GM18517 (cell line): Measurements from ENCODE around the gene CTIF.

Experiments used
- ATAC-seq: cut with Tn5 transposase; IDR thresholded peaks from one replicate; pipeline ENCODE4 v1.9.1; 2021; ENCODE audit warnings: mild to moderate bottlenecking, moderate library complexity; ENCODE audit not compliant: unreplicated experiment

CTIF gene

GRCh38 chr18:48617844-48618497, 79.1 kb downstream of the CTIF start:
- ATAC-seq = no peak

DNA sequence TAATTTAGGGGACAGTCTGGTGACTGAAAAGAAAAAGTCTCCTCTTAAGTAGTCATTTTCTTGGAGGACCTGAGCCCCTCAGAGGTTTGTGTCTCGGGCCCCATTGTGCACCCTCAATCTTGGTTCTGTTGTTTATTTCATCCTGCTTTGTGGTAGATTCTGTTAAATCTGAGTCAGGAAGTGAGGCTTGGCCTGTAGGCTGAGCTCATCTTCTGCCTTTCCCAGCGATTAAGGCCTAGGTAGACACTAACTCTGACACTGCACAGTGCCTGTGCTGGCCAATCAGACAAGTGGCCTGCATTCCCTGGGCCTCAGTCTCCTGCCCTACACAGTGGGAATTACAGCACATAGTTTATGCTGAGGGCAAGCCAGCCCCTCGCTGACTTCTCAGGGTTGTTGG, 80.2 kb downstream of the CTIF start:
- no peak for ATAC-seq

DNA sequence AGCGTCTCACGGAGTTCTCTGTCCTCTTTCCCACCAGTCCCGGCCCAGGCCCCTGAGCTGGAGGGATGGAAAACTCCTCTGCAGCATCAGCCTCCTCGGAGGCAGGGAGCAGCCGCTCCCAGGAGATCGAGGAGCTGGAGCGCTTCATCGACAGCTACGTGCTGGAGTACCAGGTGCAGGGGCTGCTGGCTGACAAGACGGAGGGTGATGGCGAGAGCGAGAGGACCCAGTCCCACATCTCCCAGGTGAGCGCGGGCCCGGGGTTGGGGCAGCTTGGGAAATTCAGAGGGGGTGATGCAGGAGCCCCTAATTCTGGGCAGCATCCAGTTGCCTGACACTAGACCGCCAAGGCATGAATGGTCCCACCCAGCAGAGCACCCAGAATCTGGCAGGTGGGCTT, 80.7 kb downstream of the CTIF start:
- ATAC-seq = no peak

DNA sequence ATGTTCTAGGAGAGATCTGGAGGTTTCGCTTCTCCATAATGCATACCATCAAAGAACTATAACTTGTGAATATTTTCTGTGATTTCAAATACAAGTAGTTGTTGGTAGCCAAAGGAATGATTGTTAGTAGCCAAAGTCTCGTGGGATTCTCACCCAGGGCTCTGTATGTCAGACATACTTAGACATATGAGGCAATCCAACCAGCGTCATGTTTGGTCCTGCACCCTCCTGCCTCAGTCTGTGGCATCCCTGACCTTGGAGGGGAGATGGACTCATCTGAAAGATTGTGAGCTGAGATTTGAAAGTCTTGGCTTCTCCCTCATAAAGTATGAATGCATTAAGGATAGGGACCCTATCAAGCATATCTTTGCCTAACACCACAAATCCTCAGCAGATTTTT, 81.2 kb downstream of the CTIF start:
- ATAC-seq = no peak

DNA sequence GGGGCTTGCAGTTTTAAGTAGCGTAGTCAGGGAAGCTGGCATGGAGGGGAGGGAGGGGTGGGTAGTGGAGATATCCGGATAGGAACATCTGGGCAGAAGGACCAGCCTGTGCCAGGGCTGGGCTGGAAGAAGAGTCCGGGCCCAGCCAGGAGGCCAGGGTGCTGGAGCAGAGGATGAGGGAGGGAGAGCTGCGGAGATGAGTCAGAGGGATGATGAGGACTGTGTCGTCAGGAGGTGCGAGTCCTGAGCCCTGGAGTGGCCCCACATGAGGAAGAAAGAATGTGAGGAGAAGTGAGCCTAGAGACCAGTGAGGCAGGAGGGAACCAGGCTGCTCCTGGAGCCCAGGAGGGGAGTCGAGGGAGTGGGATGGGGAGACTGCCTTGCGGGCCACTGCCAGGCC, 82.4 kb downstream of the CTIF start:
- ATAC-seq = no peak

DNA sequence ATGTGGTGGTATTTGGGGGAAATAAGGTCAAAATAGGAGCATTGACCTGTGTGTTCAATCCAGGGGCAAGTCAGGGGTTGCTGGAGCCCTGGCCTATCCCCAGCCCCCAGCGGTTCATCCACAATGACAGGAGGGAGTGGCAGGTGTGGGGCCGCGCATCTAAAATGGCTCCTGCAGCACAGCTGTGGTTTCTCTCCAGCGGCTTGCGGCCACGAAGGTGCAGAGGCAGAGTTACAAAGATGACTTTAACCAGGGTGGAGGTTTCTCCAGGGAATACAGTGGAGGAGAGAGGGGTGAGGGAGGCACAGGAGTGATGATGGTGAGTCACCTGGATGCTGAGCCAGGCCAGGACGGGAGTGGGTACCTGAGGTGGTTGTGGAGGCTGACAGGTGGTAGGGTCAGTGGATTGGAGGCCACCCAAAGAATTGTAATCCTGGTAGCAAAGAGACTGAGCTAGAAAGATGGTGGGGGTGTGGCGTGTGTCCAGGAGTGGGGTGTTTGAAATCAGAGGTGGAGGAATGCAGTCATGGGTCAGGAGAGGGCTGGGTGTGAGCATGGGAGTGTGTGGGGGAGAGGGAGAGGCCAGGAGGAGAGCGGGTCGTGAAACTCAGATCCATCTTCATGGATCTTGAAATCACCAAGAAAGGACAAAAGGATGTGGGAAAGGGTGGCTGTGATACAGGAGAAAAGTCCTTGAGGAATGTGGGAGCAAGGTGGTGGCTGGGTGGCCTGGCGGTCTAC, 83.2 kb downstream of the CTIF start:
- ATAC-seq = no peak

DNA sequence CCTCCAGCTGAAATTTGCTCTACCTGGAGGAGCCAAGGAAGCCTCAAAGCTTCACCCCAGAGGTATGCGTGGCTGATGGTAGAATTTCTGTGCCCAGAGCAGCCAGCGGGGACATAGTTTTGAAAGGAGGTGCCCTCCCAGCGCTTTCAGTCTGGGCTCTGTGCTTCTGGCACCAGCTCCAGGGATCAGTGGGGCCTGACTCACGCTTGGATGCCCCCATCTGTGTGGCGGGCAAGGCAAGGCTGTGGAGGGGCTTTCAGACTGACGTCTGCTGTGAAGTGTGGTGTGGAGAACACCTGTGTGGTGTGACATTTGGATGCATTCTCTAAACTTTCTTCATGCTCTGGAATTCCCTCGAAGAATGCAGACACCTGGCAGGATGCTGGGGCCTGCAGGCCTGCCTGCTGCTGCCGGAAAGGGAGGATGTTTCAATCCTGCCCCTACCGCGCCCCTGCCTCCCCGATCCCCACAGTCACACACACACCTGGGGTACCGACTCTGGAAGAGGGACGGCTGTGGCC, 84.1 kb downstream of the CTIF start:
- ATAC-seq = no peak

DNA sequence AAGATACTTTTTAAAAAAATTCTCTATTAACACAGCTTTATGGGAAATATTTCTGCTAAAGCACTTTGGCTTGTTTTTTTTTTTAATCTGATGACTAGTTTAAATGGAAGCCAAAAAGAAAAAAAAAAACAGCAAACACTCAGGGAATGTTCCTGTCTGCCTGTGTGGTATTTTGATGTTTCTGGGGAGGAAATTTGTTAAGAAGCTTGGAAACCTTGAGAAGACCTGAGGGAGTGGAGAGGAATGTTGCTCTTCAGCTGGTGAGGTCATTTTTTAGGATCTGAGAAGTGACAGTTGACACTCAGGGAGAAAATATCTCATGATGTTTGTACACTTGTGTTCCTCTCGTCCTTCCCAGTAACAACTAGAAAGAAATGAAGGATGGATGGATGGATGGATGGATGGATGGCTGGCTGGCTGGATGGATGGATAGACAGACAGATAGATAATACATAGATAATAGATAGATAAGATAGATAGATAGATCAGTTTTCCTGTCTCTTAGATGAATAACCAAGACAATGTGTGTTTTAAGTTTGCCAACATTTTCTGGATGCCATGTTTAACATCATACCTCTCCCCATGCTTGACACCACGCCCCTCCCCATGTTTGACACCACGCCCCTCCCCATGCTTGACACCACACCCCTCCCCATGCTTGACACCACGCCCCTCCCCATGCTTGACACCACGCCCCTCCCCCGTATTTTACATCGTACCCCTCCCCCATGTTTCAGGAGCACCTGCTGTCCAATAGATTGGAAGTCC, 84.8 kb downstream of the CTIF start:
- ATAC-seq = no peak

GRCh38 chr18:48624856-48625255, 86.0 kb downstream of the CTIF start:
- ATAC-seq = no peak

DNA sequence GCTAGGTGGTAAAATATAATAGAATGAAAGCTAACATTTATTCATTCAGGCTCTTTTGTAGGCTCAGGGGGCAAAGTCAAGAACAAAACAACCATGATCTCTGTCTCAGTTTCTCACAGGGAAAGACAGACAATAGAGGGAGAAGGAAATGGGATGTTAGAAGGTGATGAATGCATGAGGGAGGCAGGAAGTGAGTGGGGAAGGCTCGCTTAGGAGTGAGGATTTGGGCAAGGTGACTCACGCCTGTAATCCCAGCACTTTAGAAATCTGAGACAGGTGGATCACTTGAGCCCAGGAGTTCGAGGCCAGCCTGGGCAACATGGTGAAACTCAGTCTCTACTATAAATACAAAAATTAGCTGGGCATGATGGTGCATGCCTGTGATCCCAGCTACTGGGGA, 88.4 kb downstream of the CTIF start:
- no peak for ATAC-seq

- ATAC-seq = no peak
These were observed 91.0 kb downstream of the CTIF start for GRCh38 chr18:48629730-48630324.

DNA sequence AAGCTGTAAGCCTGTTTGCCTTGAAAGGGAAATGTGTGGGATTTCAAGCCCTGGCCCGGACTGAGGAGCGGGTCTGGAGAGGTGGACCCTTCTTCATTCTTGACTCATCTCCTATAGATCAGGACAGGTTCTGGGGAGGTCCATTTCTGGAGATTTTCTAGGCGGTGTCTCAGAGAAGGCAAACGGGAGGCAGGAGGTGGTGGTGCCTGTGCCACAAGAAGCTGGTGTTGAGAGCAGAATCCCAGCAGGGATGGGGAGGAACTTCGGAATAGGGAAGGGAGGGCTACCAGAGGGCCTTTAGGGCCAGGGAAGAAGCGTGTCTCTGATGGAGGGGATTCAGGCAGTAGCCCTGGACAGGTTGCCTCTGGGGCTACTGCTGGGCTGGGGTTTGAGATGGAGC, 93.0 kb downstream of the CTIF start:
- no peak for ATAC-seq

GRCh38 chr18:48632676-48633257, 93.9 kb downstream of the CTIF start:
- no peak for ATAC-seq

DNA sequence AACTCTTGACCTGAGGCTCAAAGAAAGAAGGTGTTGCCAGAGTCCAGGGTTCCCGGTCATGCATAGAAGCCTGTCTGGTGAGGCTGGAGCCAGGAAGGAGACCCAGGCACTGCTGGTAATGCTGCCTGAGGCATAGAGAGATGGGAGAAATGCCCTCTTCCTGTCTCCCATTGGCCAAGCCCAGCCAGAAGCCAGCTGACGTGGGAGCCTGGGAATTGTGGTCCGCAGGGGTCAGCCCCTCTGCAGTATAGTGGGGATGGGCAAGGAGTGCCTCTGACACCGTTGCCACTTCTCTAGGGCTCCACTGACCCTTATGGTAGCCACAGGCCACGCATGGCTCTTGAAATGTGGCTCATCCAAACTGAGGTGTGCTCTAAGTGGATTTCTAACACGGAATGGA, 95.7 kb downstream of the CTIF start:
- no peak for ATAC-seq

GRCh38 chr18:48634975-48635374, 96.1 kb downstream of the CTIF start:
- ATAC-seq = no peak

DNA sequence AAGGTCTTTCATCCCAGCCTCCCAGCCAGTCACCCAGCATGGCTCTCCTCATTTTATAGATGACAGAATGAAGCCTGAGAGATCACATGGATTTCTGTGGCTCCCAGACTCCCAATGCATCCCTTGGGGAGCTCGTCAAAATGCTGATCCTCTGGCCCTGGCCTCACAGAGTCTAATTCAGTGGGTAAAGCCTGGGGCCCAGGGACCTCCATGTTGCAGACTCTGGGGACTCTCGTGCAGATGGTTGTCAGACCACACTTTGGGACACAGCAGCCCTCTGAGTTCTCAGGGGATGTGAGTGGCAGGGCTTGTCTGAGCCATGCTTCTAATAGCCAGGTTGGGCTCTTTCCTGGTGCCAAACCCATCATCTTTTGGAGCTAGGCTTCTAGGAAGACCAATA, 97.0 kb downstream of the CTIF start:
- no peak for ATAC-seq

- no peak for ATAC-seq
These were observed 97.6 kb downstream of the CTIF start for GRCh38 chr18:48636436-48636835.

DNA sequence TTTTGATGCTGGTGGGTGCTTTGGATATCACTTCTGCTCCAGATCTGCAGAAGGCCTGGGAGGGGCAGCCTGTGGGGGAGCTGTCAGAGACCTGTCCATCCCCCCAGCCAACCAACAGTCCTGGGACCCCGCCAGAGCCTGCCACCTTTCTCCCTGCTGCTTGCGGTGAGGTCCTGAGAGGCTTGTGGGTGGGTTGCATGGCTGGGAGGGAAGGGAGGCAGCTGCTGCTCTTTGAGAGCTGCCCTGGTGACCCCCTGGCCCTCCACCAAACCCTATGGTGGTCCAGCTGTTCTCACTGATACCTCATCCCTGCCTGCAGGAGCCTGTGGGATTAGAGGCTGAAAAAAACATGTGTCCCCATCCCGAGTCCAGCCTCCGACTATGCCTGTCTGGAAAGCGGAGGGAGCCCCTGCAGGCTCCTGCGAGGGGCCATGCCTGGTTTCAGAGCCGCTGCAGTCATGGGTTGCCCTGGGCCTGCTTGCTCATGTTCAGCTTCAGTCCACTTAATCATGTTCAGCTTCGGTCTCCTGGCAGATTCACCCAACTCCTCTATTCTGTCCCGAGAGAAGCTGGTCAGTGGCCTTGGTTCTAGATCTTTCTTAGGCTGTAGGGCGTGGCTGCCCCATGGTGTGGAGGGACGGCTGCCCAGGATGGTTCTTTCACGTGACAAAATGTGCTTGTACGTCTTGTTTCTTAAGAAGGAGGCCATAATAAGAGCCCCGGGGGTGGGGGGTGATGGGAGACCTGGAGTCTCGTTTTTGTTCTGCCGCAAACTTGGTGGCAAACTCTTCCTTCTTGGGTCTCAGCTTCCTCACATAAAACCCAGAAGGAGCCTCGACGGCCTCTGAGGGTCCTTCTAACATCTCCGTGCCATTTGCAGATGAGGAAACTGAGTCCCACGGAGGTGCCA, 98.5 kb downstream of the CTIF start:
- ATAC-seq = no peak

DNA sequence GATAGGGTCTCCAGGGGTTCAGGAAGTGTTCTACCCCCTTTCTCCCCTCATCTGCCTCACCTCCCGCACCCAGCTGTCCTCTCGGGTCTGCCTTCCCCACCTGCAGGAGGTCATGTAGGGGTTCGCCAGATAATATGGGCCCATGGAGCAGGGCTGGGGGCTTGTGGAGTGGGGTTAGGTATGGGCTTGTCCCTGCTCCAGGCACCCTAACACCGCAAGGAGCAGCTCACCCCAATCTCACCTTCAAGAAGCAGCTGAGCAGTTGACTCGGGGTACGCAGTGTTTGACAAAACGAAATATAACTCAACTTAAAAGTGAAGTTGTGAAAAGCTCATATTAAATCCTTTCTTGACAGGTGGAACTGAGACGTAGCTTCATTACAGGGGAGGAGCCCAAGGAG, 99.6 kb downstream of the CTIF start:
- no peak for ATAC-seq
